Neural cell (in vitro differentiated cells): ENCODE measurements around the gene ZFPM1.

ENCODE experiments used
- CTCF ChIP-seq: fragments of 450-650 bp; IDR thresholded peaks from 2 replicates; pipeline ENCODE4 v1.5.1; 2014; ENCODE audit warnings: antibody characterized with exemption, mild to moderate bottlenecking, moderate library complexity; ENCODE audit not compliant: poor library complexity, severe bottlenecking
- EP300 ChIP-seq: fragments of 450-650 bp; conservative IDR thresholded peaks from 2 replicates; pipeline ENCODE4 v1.6.1; 2014; ENCODE audit warnings: antibody characterized with exemption, mild to moderate bottlenecking, moderate library complexity; ENCODE audit not compliant: poor library complexity, severe bottlenecking
- EZH2 ChIP-seq: fragments of 200-600, 300-800 bp; shearing (Covaris generic), sonication (generic); IDR thresholded peaks from 2 replicates; pipeline ENCODE4 v1.6.1; 2014; ENCODE audit warnings: antibody characterized with exemption, low read length, borderline replicate concordance, mild to moderate bottlenecking; ENCODE audit not compliant: insufficient read depth, poor library complexity, severe bottlenecking
- POLR2AphosphoS5 ChIP-seq: IDR thresholded peaks from 2 replicates; pipeline ENCODE4 v1.6.1; 2012
- RAD21 ChIP-seq: fragments of 450-650 bp; conservative IDR thresholded peaks from 2 replicates; pipeline ENCODE4 v1.6.1; 2014; ENCODE audit warnings: antibody characterized with exemption, mild to moderate bottlenecking, moderate library complexity
- REST ChIP-seq: IDR thresholded peaks from 2 replicates; pipeline ENCODE4 v1.6.1; 2012; ENCODE audit warnings: borderline replicate concordance
- SMC3 ChIP-seq: fragments of 450-650 bp; conservative IDR thresholded peaks from 2 replicates; pipeline ENCODE4 v1.6.1; 2014; ENCODE audit warnings: antibody characterized with exemption, mild to moderate bottlenecking, moderate library complexity; ENCODE audit not compliant: poor library complexity
- TAF1 ChIP-seq: IDR thresholded peaks from 2 replicates; pipeline ENCODE4 v1.6.1; 2012; ENCODE audit warnings: low read depth

- no peak for TF ChIP-seq CTCF
- no peak for TF ChIP-seq EP300
- TF ChIP-seq REST, result no peak
- TF ChIP-seq SMC3, result no peak
- TF ChIP-seq TAF1, result no peak
- no peak for TF ChIP-seq EZH2
- TF ChIP-seq RAD21, result no peak
- no peak for TF ChIP-seq POLR2AphosphoS5
Measured at GRCh38 chr16:88416686-88417085, 36.4 kb upstream of the ZFPM1 start.
